K562 (cell line): Measurements from ENCODE around the gene TECTA. TPM values are rescaled to one million over a fixed set of nuclear protein-coding genes. Genes with fewer than 3 reads are reported as not detected.

Experiments used
- ATAC-seq: fragments of 200-7000 bp; cut with Tn5 transposase; 3 replicates; pipeline ENCODE4 v1.9.1; 2020; ENCODE audit warnings: moderate library complexity
- BruUV-seq: library from RNA; stranded (reverse); fragments of 400-500 nt; replicated peaks from 2 replicates; lab custom pipeline; 2021; lab: Mats Ljungman, UMichigan
- CTCF ChIA-PET: fragments of 300-600 bp; formaldehyde crosslinking; extraction: SDS; loops from one replicate; lab custom pipeline; 2021; ENCODE audit warnings: low intra/inter-chr PET ratio; lab: Yijun Ruan, JAX
- POLR2A ChIA-PET: fragments of 300-600, 350-650 bp; sonication (Branson Sonifier 250); formaldehyde crosslinking; extraction: SDS; loops from one replicate; lab custom pipeline; 2021; ENCODE audit warnings: antibody characterized with exemption, inconsistent platforms; lab: Yijun Ruan, JAX
- DNase-seq, 4 experiments: peaks; one replicate each; pipeline versions ENCODE4 v3.0.0 to v3.0.0-alpha.2; 2011 to 2018; ENCODE audit warnings: low spot score in 3 of 4, mixed read lengths in 3 of 4; ENCODE audit errors: extremely low read depth in 1 of 4
- FAIRE-seq: peaks from 2 replicates; lab custom pipeline; 2011; peaks lifted over from hg19 to GRCh38; lab: Jason Lieb, UNC
- H2AFZ ChIP-seq: 2 replicates; pipeline ENCODE4 v1.6.0; 2011; ENCODE audit warnings: low read depth, low read length, control low read depth, inconsistent platforms
- H3K27ac ChIP-seq: fragments of 200-600 bp; 3 replicates; pipeline ENCODE4 v1.8.0; 2011; ENCODE audit warnings: low read depth, mild to moderate bottlenecking, control low read depth, inconsistent platforms, low read length, moderate library complexity, mixed read lengths; ENCODE audit errors: extremely low read depth
- H3K27me3 ChIP-seq, 2 experiments: fragments of 300-600 bp in 1 of 2; 2 replicates in 1 of 2; 3 replicates in 1 of 2; pipeline versions ENCODE4 v1.6.0 to v1.8.0; 2011; ENCODE audit warnings: inconsistent platforms in 2 of 2, low read length in 2 of 2, mild to moderate bottlenecking in 1 of 2, mixed read lengths in 1 of 2, moderate library complexity in 1 of 2; ENCODE audit not compliant: control insufficient read depth in 2 of 2, insufficient read depth in 2 of 2
- H3K36me3 ChIP-seq: fragments of 300-600 bp; 3 replicates; pipeline ENCODE4 v1.8.0; 2011; ENCODE audit warnings: mild to moderate bottlenecking, low read length, inconsistent platforms; ENCODE audit not compliant: control insufficient read depth, insufficient read depth
- H3K4me1 ChIP-seq, 2 experiments: fragments of 200-600 bp in 1 of 2; replicated peaks in 1 of 2; 2 replicates in 1 of 2; 3 replicates in 1 of 2; pipeline versions ENCODE4 v1.5.1 to v1.8.0; 2011; ENCODE audit warnings: inconsistent platforms in 2 of 2, low read length in 2 of 2, mild to moderate bottlenecking in 1 of 2, mixed read lengths in 1 of 2, moderate library complexity in 1 of 2; ENCODE audit not compliant: control insufficient read depth in 2 of 2, insufficient read depth in 2 of 2
- H3K4me2 ChIP-seq: 2 replicates; pipeline ENCODE4 v1.6.1; 2011; ENCODE audit warnings: low read length, control low read depth, inconsistent platforms, mixed read lengths; ENCODE audit not compliant: insufficient read depth
- H3K4me3 ChIP-seq: fragments of 200-600 bp; sonication (generic), shearing (Covaris generic); 2 replicates; pipeline ENCODE4 v1.5.1; 2016; ENCODE audit warnings: control low read depth, inconsistent platforms
- H3K79me2 ChIP-seq: fragments of 200-600 bp; 3 replicates; pipeline ENCODE4 v1.8.0; 2011; ENCODE audit warnings: low read length, inconsistent platforms; ENCODE audit not compliant: control insufficient read depth, insufficient read depth
- H3K9ac ChIP-seq, 2 experiments: 2 replicates each; pipeline versions ENCODE4 v1.6.0 to v1.6.1; 2011; ENCODE audit warnings: low read depth in 2 of 2, low read length in 2 of 2, control low read depth in 1 of 2, inconsistent platforms in 1 of 2, mild to moderate bottlenecking in 1 of 2, mixed read lengths in 1 of 2; ENCODE audit not compliant: insufficient read depth in 1 of 2
- H3K9me1 ChIP-seq: one replicate; pipeline ENCODE4 v1.6.0; 2011; ENCODE audit warnings: inconsistent platforms, mild to moderate bottlenecking, low read length, moderate library complexity; ENCODE audit not compliant: control insufficient read depth, insufficient read depth
- H3K9me3 ChIP-seq: replicated peaks from 2 replicates; pipeline ENCODE4 v1.5.1; 2011; ENCODE audit warnings: low read depth, low read length, inconsistent platforms; ENCODE audit not compliant: control insufficient read depth, insufficient read depth
- H4K20me1 ChIP-seq: replicated peaks from 2 replicates; pipeline ENCODE4 v1.6.1; 2011; ENCODE audit warnings: low read length, inconsistent platforms, mixed read lengths; ENCODE audit not compliant: control insufficient read depth, insufficient read depth
- EP400 ChIP-seq: fragments of 450-650 bp; IDR thresholded peaks from 2 replicates; pipeline ENCODE4 v1.6.1; 2017; ENCODE audit warnings: antibody characterized with exemption, mild to moderate bottlenecking, moderate library complexity
- FOXP1 ChIP-seq: sonication (generic); formaldehyde crosslinking; IDR thresholded peaks from 2 replicates; pipeline ENCODE4 v1.8.0; 2022; ENCODE audit warnings: mild to moderate bottlenecking, missing genetic modification reagents
- KAT8 ChIP-seq: fragments of 450-650 bp; IDR thresholded peaks from 2 replicates; pipeline ENCODE4 v1.6.1; 2016; ENCODE audit warnings: low read depth, mild to moderate bottlenecking
- NRF1 ChIP-seq, 2 experiments: fragments of 450-650 bp; IDR thresholded peaks in 1 of 2; conservative IDR thresholded peaks in 1 of 2; 2 replicates each; pipeline ENCODE4 v1.6.1; 2014; ENCODE audit warnings: mild to moderate bottlenecking in 2 of 2
- PURB ChIP-seq: sonication (generic); formaldehyde crosslinking; IDR thresholded peaks from 2 replicates; pipeline ENCODE4 v1.9.0; 2021; ENCODE audit warnings: low read depth, mild to moderate bottlenecking, missing genetic modification reagents
- SMARCB1 ChIP-seq: IDR thresholded peaks from 2 replicates; pipeline ENCODE4 v1.6.1; 2011; ENCODE audit warnings: improper control_type of control experiment, low read depth; ENCODE audit not compliant: insufficient read length
- SMARCC2 ChIP-seq: fragments of 450-650 bp; IDR thresholded peaks from 2 replicates; pipeline ENCODE4 v1.6.1; 2017; ENCODE audit warnings: antibody characterized with exemption, moderate library complexity, mild to moderate bottlenecking, low read depth
- ZNF444 ChIP-seq: fragments of 250-450 bp; sonication (Bioruptor Pico); IDR thresholded peaks from 2 replicates; pipeline ENCODE4 v1.4.0; 2020; ENCODE audit warnings: mild to moderate bottlenecking, moderate library complexity
- WGBS: fragments of 100-300 bp; shearing (Covaris generic); methylation state at CpG from one replicate; pipeline ENCODE4 v1.1.6; 2016; ENCODE audit warnings: low coverage, mixed read lengths; ENCODE audit not compliant: insufficient coverage; ENCODE audit errors: missing lambda C conversion rate; 5-methylcytosine and 5-hydroxymethylcytosine counted together
- in situ Hi-C: fragments of 300-500 bp; cut with MboI; formaldehyde crosslinking; loops from 4 replicates; pipeline ENCODE4 v1.15.0; 2018; ENCODE audit warnings: inconsistent platforms, mixed read lengths
- intact Hi-C: fragments of 100-400 bp; cut with micrococcal nuclease; formaldehyde crosslinking; loops from 2 replicates; pipeline ENCODE4 v1.14.2; 2022
- polyA plus RNA-seq, 8 experiments: library from polyadenylated mRNA; depleted of rRNA in 4 of 8; stranded (reverse) in 5 of 8; unstranded in 3 of 8; fragments of >200 nt; fragmentation: Nextera tagmentation in 2 of 8; fragmentation: Illumina TruSeq in 1 of 8; extraction: Ambion mirVana in 2 of 8; extraction: Trizol in 1 of 8; gene quantifications; 2 replicates each; pipeline versions ENCODE4 v1.2.1 to v1.2.3, GENCODE V29; 2011 to 2014; ENCODE audit warnings: inconsistent platforms in 1 of 8, missing spikeins in 1 of 8
- total RNA-seq, 7 experiments: library from RNA; depleted of rRNA in 6 of 7; stranded (reverse); fragments of >200 nt in 6 of 7; fragmentation: Illumina TruSeq in 2 of 7; extraction: Trizol in 2 of 7; gene quantifications; 2 replicates each; pipeline versions ENCODE4 v1.2.1 to v1.2.3, GENCODE V29; 2011 to 2021; ENCODE audit warnings: low replicate concordance in 1 of 7
- TF ChIP-seq, protein P1 (sequence below), 2 experiments: fragments of 200-800 bp in 1 of 2; sonication (Bioruptor generic) in 1 of 2; sonication (generic) in 1 of 2; formaldehyde crosslinking in 1 of 2; IDR thresholded peaks in 1 of 2; conservative IDR thresholded peaks in 1 of 2; 2 replicates each; pipeline versions ENCODE4 v1.5.0 to v1.6.1; 2016 to 2020; ENCODE audit warnings: missing compliant biosample characterization in 1 of 2, missing genetic modification characterization in 1 of 2, missing genetic modification reagents in 1 of 2
- TF ChIP-seq, protein P2 (sequence below): fragments of 250-450 bp; sonication (Bioruptor Pico); IDR thresholded peaks from 2 replicates; pipeline ENCODE4 v1.5.0; 2020; ENCODE audit warnings: mild to moderate bottlenecking, borderline replicate concordance

Gene TECTA
- total and polyA plus RNA-seq, 9 of the 15 experiments (the other 6 are each of a cell fraction or from before 2014, with no cell fraction given) = under 0.01 to 0.04 (median 0.03) TPM; not detected in 5

DNA sequence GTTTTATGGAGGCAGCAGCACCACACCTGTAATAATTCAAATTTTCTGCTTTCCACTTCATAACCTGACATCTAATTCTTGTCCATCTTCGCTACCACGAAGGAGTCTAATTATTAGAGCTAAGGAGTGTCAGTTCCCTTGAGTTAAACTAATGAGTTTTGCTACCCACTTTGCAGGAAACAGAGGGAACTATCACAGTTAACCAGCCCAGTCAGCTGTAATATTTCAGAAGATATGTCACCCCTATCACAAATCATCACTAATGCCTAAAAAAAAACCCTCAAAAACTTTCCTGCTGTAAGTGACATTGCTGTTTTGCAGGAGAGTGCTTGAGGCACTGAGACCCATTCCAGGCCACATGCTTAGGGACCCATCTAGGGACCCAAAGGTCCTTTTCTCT lies 8.4 kb downstream of the TECTA start:
- no peak overlapping the region for H3K9ac ChIP-seq
- no TSS peak for BruUV-seq
- TF ChIP-seq, protein P1, sequence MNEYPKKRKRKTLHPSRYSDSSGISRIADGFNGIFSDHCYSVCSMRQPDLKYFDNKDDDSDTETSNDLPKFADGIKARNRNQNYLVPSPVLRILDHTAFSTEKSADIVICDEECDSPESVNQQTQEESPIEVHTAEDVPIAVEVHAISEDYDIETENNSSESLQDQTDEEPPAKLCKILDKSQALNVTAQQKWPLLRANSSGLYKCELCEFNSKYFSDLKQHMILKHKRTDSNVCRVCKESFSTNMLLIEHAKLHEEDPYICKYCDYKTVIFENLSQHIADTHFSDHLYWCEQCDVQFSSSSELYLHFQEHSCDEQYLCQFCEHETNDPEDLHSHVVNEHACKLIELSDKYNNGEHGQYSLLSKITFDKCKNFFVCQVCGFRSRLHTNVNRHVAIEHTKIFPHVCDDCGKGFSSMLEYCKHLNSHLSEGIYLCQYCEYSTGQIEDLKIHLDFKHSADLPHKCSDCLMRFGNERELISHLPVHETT (CRISPR knock-in tag; conservative IDR thresholded peaks at IDR 0.05 in 1 of 2, IDR thresholded peaks at IDR 0.05 in 1 of 2) = no peak
- TF ChIP-seq EP400 (no peak), KAT8 (no peak), PURB (no peak), SMARCB1 (no peak), ZNF444 (CRISPR knock-in tag) (no peak), NRF1 (conservative IDR thresholded peaks at IDR 0.05 in 1 of 2, IDR thresholded peaks at IDR 0.05 in 1 of 2) (no peak), SMARCC2 (no peak), FOXP1 (CRISPR knock-in tag) (no peak)
- TF ChIP-seq, protein P2, sequence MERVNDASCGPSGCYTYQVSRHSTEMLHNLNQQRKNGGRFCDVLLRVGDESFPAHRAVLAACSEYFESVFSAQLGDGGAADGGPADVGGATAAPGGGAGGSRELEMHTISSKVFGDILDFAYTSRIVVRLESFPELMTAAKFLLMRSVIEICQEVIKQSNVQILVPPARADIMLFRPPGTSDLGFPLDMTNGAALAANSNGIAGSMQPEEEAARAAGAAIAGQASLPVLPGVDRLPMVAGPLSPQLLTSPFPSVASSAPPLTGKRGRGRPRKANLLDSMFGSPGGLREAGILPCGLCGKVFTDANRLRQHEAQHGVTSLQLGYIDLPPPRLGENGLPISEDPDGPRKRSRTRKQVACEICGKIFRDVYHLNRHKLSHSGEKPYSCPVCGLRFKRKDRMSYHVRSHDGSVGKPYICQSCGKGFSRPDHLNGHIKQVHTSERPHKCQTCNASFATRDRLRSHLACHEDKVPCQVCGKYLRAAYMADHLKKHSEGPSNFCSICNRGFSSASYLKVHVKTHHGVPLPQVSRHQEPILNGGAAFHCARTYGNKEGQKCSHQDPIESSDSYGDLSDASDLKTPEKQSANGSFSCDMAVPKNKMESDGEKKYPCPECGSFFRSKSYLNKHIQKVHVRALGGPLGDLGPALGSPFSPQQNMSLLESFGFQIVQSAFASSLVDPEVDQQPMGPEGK (CRISPR knock-in tag) = no peak
- TF ChIP-seq, all 486 proteins: peak for 0
- Histone ChIP-seq H3K4me3 (no peak overlapping the region), H3K79me2 (no peaks in the 10 kb centered on the region), H2AFZ (no peak overlapping the region), H3K9me1 (no peaks in the 10 kb centered on the region), H4K20me1 (no peaks in the 10 kb centered on the region), H3K27me3 (peaks cover 5 to 28% of the 10 kb centered on the region in 2 experiments; a peak in 4 of 5 replicates), H3K27ac (no peak overlapping the region), H3K4me2 (no peak overlapping the region), H3K9me3 (no peaks in the 10 kb centered on the region), H3K4me1 (no peaks in the 10 kb centered on the region), H3K36me3 (no peaks in the 10 kb centered on the region)
- FAIRE-seq (no peak), DNase-seq (no peak), ATAC-seq (no peak)
- in situ Hi-C loops (no loop called here), intact Hi-C loops (no loop called here)
- 0% methylated on average over 2 of the region's 2 CpGs for WGBS
- POLR2A ChIA-PET = no interaction called here
- CTCF ChIA-PET = no interaction called here
